ENCODE measurements around the gene CAMK1D. TPM values are rescaled to one million over a fixed set of nuclear protein-coding genes. Genes with fewer than 3 reads are reported as not detected.

The CAMK1D gene
- total RNA-seq, 1 experiment from 2014 or later = 6.3 TPM

- H3K9me3 Mint-ChIP-seq = no peaks in the 10 kb centered on the region
- Histone ChIP-seq H3K14ac (ENCODE audit: insufficient read depth, low read length) (no peak overlapping the region), H3K18ac (ENCODE audit: insufficient read length, low read depth, low read length) (no peak overlapping the region), H3K79me1 (ENCODE audit: insufficient read depth, low read depth, low read length, poor library complexity, severe bottlenecking) (no peaks in the 10 kb centered on the region), H4K8ac (replicated peaks; ENCODE audit: insufficient read length, low read depth, low read length) (no peak overlapping the region), H2AK5ac (ENCODE audit: insufficient read length, low read length) (no peak overlapping the region), H3K4ac (ENCODE audit: low read depth, low read length) (no peak overlapping the region), H4K5ac (ENCODE audit: insufficient read length, low read depth, low read length) (no peak overlapping the region), H2AFZ (ENCODE audit: low read length) (no peak overlapping the region), H3T11ph (ENCODE audit: low read length) (no peak overlapping the region), H3K27me3 (ENCODE audit: insufficient read depth, low read length) (no peaks in the 10 kb centered on the region), H2BK15ac (ENCODE audit: low read depth, low read length) (no peak overlapping the region), H2BK20ac (ENCODE audit: low read depth, low read length, poor library complexity, severe bottlenecking) (no peak overlapping the region), H4K91ac (ENCODE audit: insufficient read length, low read depth, low read length) (no peak overlapping the region), H3K79me2 (ENCODE audit: insufficient read depth, low read length) (no peaks in the 10 kb centered on the region), H3K4me1 (ENCODE audit: insufficient read depth, low read length) (no peaks in the 10 kb centered on the region), H3K23ac (ENCODE audit: insufficient read length, low read depth, low read length) (no peak overlapping the region), H3K9me3 (ENCODE audit: control insufficient read depth, low read depth, low read length) (no peaks in the 10 kb centered on the region), H3K23me2 (ENCODE audit: insufficient read length, low read depth, low read length, poor library complexity, severe bottlenecking) (no peaks in the 10 kb centered on the region), H4K20me1 (ENCODE audit: control insufficient read depth, insufficient read depth, insufficient read length) (no peaks in the 10 kb centered on the region), H3K4me2 (ENCODE audit: insufficient read depth, insufficient read length, low read length) (no peak overlapping the region), H3K9ac (ENCODE audit: extremely low read depth, insufficient read length, low read length) (no peak overlapping the region), H2BK5ac (ENCODE audit: insufficient read length, low read length) (no peak overlapping the region), H2BK12ac (ENCODE audit: insufficient read length, low read depth, low read length) (no peak overlapping the region), H2BK120ac (ENCODE audit: low read depth, low read length, poor library complexity, severe bottlenecking) (no peak overlapping the region), H3K27ac (ENCODE audit: insufficient read length, low read depth, low read length) (no peak overlapping the region), H3K56ac (ENCODE audit: insufficient read length, low read depth, low read length) (no peak overlapping the region)
- H3K36me3 Mint-ChIP-seq (ENCODE audit: insufficient read depth in 1 of 3, low read depth in 3 of 3) = peaks cover 0 to 1% (median 0%) of the 10 kb centered on the region in 3 experiments; a peak in 1 of 7 replicates
- H3K27ac Mint-ChIP-seq = no peak overlapping the region
- no CpG with 5 or more reads among the region's 11 CpGs for WGBS (ENCODE audit: extremely low coverage, insufficient read length, low lambda C conversion rate)
- H3K4me1 Mint-ChIP-seq = peaks cover 8 to 9% of the 10 kb centered on the region in 2 experiments
- DNase-seq = no peak
- H3K27me3 Mint-ChIP-seq (ENCODE audit: low read depth) = no peaks in the 10 kb centered on the region
- H3K4me3 Mint-ChIP-seq = no peak overlapping the region
- TF ChIP-seq, protein P1, sequence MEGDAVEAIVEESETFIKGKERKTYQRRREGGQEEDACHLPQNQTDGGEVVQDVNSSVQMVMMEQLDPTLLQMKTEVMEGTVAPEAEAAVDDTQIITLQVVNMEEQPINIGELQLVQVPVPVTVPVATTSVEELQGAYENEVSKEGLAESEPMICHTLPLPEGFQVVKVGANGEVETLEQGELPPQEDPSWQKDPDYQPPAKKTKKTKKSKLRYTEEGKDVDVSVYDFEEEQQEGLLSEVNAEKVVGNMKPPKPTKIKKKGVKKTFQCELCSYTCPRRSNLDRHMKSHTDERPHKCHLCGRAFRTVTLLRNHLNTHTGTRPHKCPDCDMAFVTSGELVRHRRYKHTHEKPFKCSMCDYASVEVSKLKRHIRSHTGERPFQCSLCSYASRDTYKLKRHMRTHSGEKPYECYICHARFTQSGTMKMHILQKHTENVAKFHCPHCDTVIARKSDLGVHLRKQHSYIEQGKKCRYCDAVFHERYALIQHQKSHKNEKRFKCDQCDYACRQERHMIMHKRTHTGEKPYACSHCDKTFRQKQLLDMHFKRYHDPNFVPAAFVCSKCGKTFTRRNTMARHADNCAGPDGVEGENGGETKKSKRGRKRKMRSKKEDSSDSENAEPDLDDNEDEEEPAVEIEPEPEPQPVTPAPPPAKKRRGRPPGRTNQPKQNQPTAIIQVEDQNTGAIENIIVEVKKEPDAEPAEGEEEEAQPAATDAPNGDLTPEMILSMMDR (conservative IDR thresholded peaks at IDR 0.05) = no peak
Observed at GRCh38 chr10:12622691-12623090, 273.3 kb downstream of the CAMK1D start.

All from H9 (cell line).